ENCODE measurements around the gene CDH4.

- no peak for TF ChIP-seq EZH2 (IDR thresholded peaks at IDR 0.05; ENCODE audit: low read depth)
- TF ChIP-seq, protein P1, sequence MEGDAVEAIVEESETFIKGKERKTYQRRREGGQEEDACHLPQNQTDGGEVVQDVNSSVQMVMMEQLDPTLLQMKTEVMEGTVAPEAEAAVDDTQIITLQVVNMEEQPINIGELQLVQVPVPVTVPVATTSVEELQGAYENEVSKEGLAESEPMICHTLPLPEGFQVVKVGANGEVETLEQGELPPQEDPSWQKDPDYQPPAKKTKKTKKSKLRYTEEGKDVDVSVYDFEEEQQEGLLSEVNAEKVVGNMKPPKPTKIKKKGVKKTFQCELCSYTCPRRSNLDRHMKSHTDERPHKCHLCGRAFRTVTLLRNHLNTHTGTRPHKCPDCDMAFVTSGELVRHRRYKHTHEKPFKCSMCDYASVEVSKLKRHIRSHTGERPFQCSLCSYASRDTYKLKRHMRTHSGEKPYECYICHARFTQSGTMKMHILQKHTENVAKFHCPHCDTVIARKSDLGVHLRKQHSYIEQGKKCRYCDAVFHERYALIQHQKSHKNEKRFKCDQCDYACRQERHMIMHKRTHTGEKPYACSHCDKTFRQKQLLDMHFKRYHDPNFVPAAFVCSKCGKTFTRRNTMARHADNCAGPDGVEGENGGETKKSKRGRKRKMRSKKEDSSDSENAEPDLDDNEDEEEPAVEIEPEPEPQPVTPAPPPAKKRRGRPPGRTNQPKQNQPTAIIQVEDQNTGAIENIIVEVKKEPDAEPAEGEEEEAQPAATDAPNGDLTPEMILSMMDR (conservative IDR thresholded peaks at IDR 0.05) = no peak
Observed at GRCh38 chr20:61924211-61924857, 672.3 kb downstream of the CDH4 start.
